GM12891 (cell line): ENCODE results near the gene PDHA2.

Experiments
- PAX5 ChIP-seq: IDR thresholded peaks from 2 replicates; pipeline ENCODE4 v1.6.1; 2011; ENCODE audit warnings: low read length, moderate library complexity, mild to moderate bottlenecking; ENCODE audit not compliant: insufficient read depth, severe bottlenecking
- POLR2A ChIP-seq: IDR thresholded peaks from 2 replicates; pipeline ENCODE4 v1.6.1; 2011; ENCODE audit warnings: low read depth, low read length, control low read depth
- POLR2AphosphoS5 ChIP-seq: IDR thresholded peaks from 2 replicates; pipeline ENCODE4 v1.6.1; 2011; ENCODE audit warnings: low read depth, low read length, control low read depth
- SPI1 ChIP-seq: IDR thresholded peaks from 2 replicates; pipeline ENCODE4 v1.6.1; 2011; ENCODE audit warnings: low read depth, low read length, control low read depth
- TAF1 ChIP-seq: IDR thresholded peaks from 2 replicates; pipeline ENCODE4 v1.6.1; 2011; ENCODE audit warnings: low read depth, low read length, control low read depth

DNA sequence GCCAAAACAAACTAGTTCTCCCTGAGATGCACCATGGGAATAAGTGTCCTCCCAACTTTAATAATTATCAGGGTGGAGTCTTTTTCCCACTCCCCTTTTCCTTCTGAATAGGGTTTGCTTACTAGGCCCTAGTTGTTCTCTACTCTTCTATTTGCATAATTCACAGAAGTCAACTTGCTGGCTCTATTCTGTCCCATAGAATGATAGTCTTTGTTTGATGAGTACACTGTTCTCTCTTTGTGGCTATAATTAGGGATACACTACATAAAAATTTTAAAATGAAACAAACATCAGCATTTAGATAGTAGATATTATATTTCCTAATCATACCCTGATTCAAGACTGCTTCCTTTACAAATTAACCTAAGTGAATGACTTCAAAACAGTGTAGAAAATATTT lies 10.3 kb downstream of the PDHA2 start:
- no peak for TF ChIP-seq PAX5
- TF ChIP-seq POLR2AphosphoS5: no peak
- no peak for TF ChIP-seq POLR2A
- no peak for TF ChIP-seq TAF1
- no peak for TF ChIP-seq SPI1
